Peyer's patch (tissue), 4 donors: ENCODE data around the gene SH3RF1. TPM values are rescaled to one million over a fixed set of nuclear protein-coding genes. Genes with fewer than 3 reads are reported as not detected.

Experiments
- DNase-seq, 3 donors: peaks; one replicate each; pipeline ENCODE4 v3.0.0-alpha.2; 2017 to 2019
- H3K27ac ChIP-seq, 4 donors: fragments of 200-600 bp; sonication (generic); one replicate each; pipeline ENCODE4 v1.5.1; 2016 to 2019
- H3K27me3 ChIP-seq, 2 donors: fragments of 200-600 bp; sonication (generic); one replicate each; pipeline ENCODE4 v1.5.1; 2019
- H3K36me3 ChIP-seq, 3 donors: fragments of 200-600 bp; sonication (generic); one replicate each; pipeline ENCODE4 v1.5.1; 2016 to 2019
- H3K4me1 ChIP-seq, 4 donors: fragments of 200-600 bp; sonication (generic); one replicate each; pipeline ENCODE4 v1.5.1; 2016 to 2019
- H3K4me3 ChIP-seq, 4 donors: fragments of 200-600 bp; sonication (generic); 1 replicate in 3 of 4; 2 replicates in 1 of 4; pipeline ENCODE4 v1.5.1; 2016 to 2019; ENCODE audit warnings: mild to moderate bottlenecking in 1 of 4
- H3K9me3 ChIP-seq, 4 donors: fragments of 200-600 bp; sonication (generic); one replicate each; pipeline ENCODE4 v1.5.1; 2016 to 2019; ENCODE audit warnings: mild to moderate bottlenecking in 1 of 4
- CTCF ChIP-seq, 6 experiments: fragments of 450-650 bp in 4 of 6; fragments of 200-600 bp in 2 of 6; sonication (generic) in 1 of 6; IDR thresholded peaks; one replicate each; pipeline ENCODE4 v1.5.1; 2017 to 2019; ENCODE audit warnings: antibody characterized with exemption in 6 of 6, mild to moderate bottlenecking in 3 of 6, moderate library complexity in 1 of 6
- POLR2A ChIP-seq, 2 donors: fragments of 450-650 bp; IDR thresholded peaks; one replicate each; pipeline ENCODE4 v1.5.1; 2017; ENCODE audit warnings: antibody characterized with exemption in 2 of 2, mild to moderate bottlenecking in 2 of 2, moderate library complexity in 2 of 2
- total RNA-seq, 4 donors: library from RNA; depleted of rRNA; stranded (reverse); fragments of >200 nt; gene quantifications; one replicate each; pipeline ENCODE4 v1.1.0, GENCODE V29; 2016

SH3RF1 gene
- total RNA-seq, 4 donors from 2014 or later = 23.1 to 55.0 (median 48.1) TPM

- DNase-seq = no peak
These were observed 123.6 kb downstream of the SH3RF1 start for GRCh38 chr4:169147191-169147590.

GRCh38 chr4:169144061-169144600 is 126.6 kb downstream of the SH3RF1 start:
- no peak for DNase-seq
- TF ChIP-seq CTCF (IDR thresholded peaks at IDR 0.05) (no peak), POLR2A (IDR thresholded peaks at IDR 0.05) (no peak)
- Histone ChIP-seq H3K27ac (no peak overlapping the region), H3K27me3 (no peaks in the 10 kb centered on the region), H3K9me3 (no peaks in the 10 kb centered on the region), H3K4me1 (peaks cover 0 to 4% (median 0%) of the 10 kb centered on the region in 4 donors), H3K36me3 (no peaks in the 10 kb centered on the region), H3K4me3 (no peak overlapping the region)

More at GRCh38 chr4:169147191-169147590, 123.6 kb downstream of the SH3RF1 start:
- no peaks in the 10 kb centered on the region for H3K9me3 ChIP-seq
- no peak overlapping the region for H3K27ac ChIP-seq
- peaks cover 0 to 5% (median 0%) of the 10 kb centered on the region in 4 donors for H3K4me1 ChIP-seq
- TF ChIP-seq CTCF (IDR thresholded peaks at IDR 0.05) = no peak
- no peak for TF ChIP-seq POLR2A (IDR thresholded peaks at IDR 0.05)
- H3K36me3 ChIP-seq = peaks cover 0 to 4% (median 0%) of the 10 kb centered on the region in 3 donors
- H3K4me3 ChIP-seq = no peak overlapping the region
- H3K27me3 ChIP-seq = no peaks in the 10 kb centered on the region

GRCh38 chr4:169143335-169143734 is 127.4 kb downstream of the SH3RF1 start:
- TF ChIP-seq CTCF (IDR thresholded peaks at IDR 0.05) (no peak), POLR2A (IDR thresholded peaks at IDR 0.05) (no peak)

GRCh38 chr4:169142906-169143305 is 127.8 kb downstream of the SH3RF1 start:
- DNase-seq = no peak
- Histone ChIP-seq H3K4me3 (no peak overlapping the region), H3K27ac (no peak overlapping the region), H3K27me3 (no peaks in the 10 kb centered on the region), H3K9me3 (no peaks in the 10 kb centered on the region), H3K36me3 (no peaks in the 10 kb centered on the region), H3K4me1 (no peaks in the 10 kb centered on the region)
- no peak for TF ChIP-seq POLR2A (IDR thresholded peaks at IDR 0.05)
- TF ChIP-seq CTCF (IDR thresholded peaks at IDR 0.05) = no peak

More at GRCh38 chr4:169143335-169143734, 127.4 kb downstream of the SH3RF1 start:
- H3K4me1 ChIP-seq = no peaks in the 10 kb centered on the region
- no peak overlapping the region for H3K4me3 ChIP-seq
- H3K27ac ChIP-seq = no peak overlapping the region
- no peaks in the 10 kb centered on the region for H3K27me3 ChIP-seq
- no peaks in the 10 kb centered on the region for H3K36me3 ChIP-seq
- H3K9me3 ChIP-seq = no peaks in the 10 kb centered on the region
- no peak for DNase-seq

GRCh38 chr4:169142391-169142790 is 128.4 kb downstream of the SH3RF1 start:
- no peak for TF ChIP-seq CTCF (IDR thresholded peaks at IDR 0.05)
- no peak for TF ChIP-seq POLR2A (IDR thresholded peaks at IDR 0.05)
- Histone ChIP-seq H3K27ac (no peak overlapping the region), H3K27me3 (no peaks in the 10 kb centered on the region)

More at GRCh38 chr4:169142391-169142790, 128.4 kb downstream of the SH3RF1 start:
- no peak overlapping the region for H3K4me3 ChIP-seq
- no peak for DNase-seq
- H3K4me1 ChIP-seq = no peaks in the 10 kb centered on the region
- no peaks in the 10 kb centered on the region for H3K9me3 ChIP-seq
- no peaks in the 10 kb centered on the region for H3K36me3 ChIP-seq
